DND-41 (cell line): ENCODE results near the gene PAGE4.

Experiments used
- ATAC-seq: fragments of 200-7000 bp; cut with Tn5 transposase; 3 replicates; pipeline ENCODE4 v1.9.1; 2021; ENCODE audit warnings: low read depth; ENCODE audit not compliant: insufficient read depth
- DNase-seq: peaks from one replicate; pipeline ENCODE4 v3.0.0-alpha.2; 2020
- H2AFZ ChIP-seq: 2 replicates; pipeline ENCODE4 v1.6.0; 2012; ENCODE audit warnings: low read depth, low read length
- H3K27ac ChIP-seq: 2 replicates; pipeline ENCODE4 v1.5.1; 2012; ENCODE audit warnings: low read length, inconsistent platforms
- H3K27me3 ChIP-seq: fragments of 200-600 bp; sonication (generic); 2 replicates; pipeline ENCODE4 v1.6.0; 2012; ENCODE audit warnings: low read length, mild to moderate bottlenecking, inconsistent platforms; ENCODE audit not compliant: insufficient read depth, poor library complexity
- H3K36me3 ChIP-seq: 2 replicates; pipeline ENCODE4 v1.5.1; 2012; ENCODE audit warnings: low read length, inconsistent platforms; ENCODE audit not compliant: insufficient read depth
- H3K4me1 ChIP-seq: 2 replicates; pipeline ENCODE4 v1.5.1; 2012; ENCODE audit warnings: mild to moderate bottlenecking, low read length; ENCODE audit not compliant: insufficient read depth
- H3K4me2 ChIP-seq: 2 replicates; pipeline ENCODE4 v1.6.0; 2012; ENCODE audit warnings: mild to moderate bottlenecking, moderate library complexity, low read length, inconsistent platforms; ENCODE audit not compliant: insufficient read depth
- H3K4me3 ChIP-seq, 2 experiments: fragments of 200-600 bp in 1 of 2; shearing (Covaris generic) in 1 of 2; 2 replicates each; pipeline ENCODE4 v1.5.1; 2012 to 2016; ENCODE audit warnings: inconsistent platforms in 2 of 2, low read length in 2 of 2, mild to moderate bottlenecking in 2 of 2, low read depth in 1 of 2, moderate library complexity in 1 of 2
- H3K79me2 ChIP-seq: 2 replicates; pipeline ENCODE4 v1.6.0; 2012; ENCODE audit warnings: low read length, inconsistent platforms; ENCODE audit not compliant: insufficient read depth
- H3K9ac ChIP-seq: 2 replicates; pipeline ENCODE4 v1.6.0; 2012; ENCODE audit warnings: low read depth, mild to moderate bottlenecking, inconsistent platforms, low read length, moderate library complexity
- H3K9me3 ChIP-seq: 2 replicates; pipeline ENCODE4 v1.5.1; 2012; ENCODE audit warnings: low read length, moderate library complexity, mild to moderate bottlenecking, inconsistent platforms; ENCODE audit not compliant: insufficient read depth, severe bottlenecking
- H4K20me1 ChIP-seq: 2 replicates; pipeline ENCODE4 v1.6.0; 2012; ENCODE audit warnings: low read length; ENCODE audit not compliant: insufficient read depth
- CTCF ChIP-seq: IDR thresholded peaks from 2 replicates; pipeline ENCODE4 v1.5.1; 2012; ENCODE audit warnings: borderline replicate concordance, low read length, moderate library complexity, mild to moderate bottlenecking; ENCODE audit not compliant: poor library complexity, severe bottlenecking; ENCODE audit errors: extremely low read depth
- EZH2 ChIP-seq: IDR thresholded peaks from 3 replicates; pipeline ENCODE4 v1.6.1; 2012; ENCODE audit warnings: borderline replicate concordance, low read depth, mild to moderate bottlenecking, moderate library complexity, low read length, inconsistent platforms; ENCODE audit not compliant: severe bottlenecking

PAGE4 gene

GRCh38 chrX:49878128-49878833 is 49.2 kb downstream of the PAGE4 start:
- no peak overlapping the region for H2AFZ ChIP-seq

GRCh38 chrX:49878834-49879655 is 49.9 kb downstream of the PAGE4 start, which contains the start of gene USP27X:
TSS of gene USP27X (plus strand) at chrX:49879484. CDS start at chrX:49880308, 824 bp downstream.
- Histone ChIP-seq H3K4me1 (no peaks in the 10 kb centered on the region), H3K27ac (no peak within 1 kb of the TSS), H2AFZ (no peak within 1 kb of the TSS)

More at GRCh38 chrX:49878128-49878833, 49.2 kb downstream of the PAGE4 start:
- TF ChIP-seq CTCF (no peak), EZH2 (no peak)
- Histone ChIP-seq H3K27ac (no peak overlapping the region), H3K9ac (no peak overlapping the region), H3K79me2 (no peaks in the 10 kb centered on the region), H4K20me1 (no peaks in the 10 kb centered on the region), H3K4me3 (no peak overlapping the region), H3K9me3 (no peaks in the 10 kb centered on the region), H3K27me3 (no peaks in the 10 kb centered on the region), H3K4me2 (no peak overlapping the region), H3K4me1 (no peaks in the 10 kb centered on the region), H3K36me3 (no peaks in the 10 kb centered on the region)
- ATAC-seq = no peak
- DNase-seq = no peak

GRCh38 chrX:49879656-49880277 is 50.7 kb downstream of the PAGE4 start:
- TF ChIP-seq CTCF = no peak
- no peak for TF ChIP-seq EZH2
- no peak overlapping the region for H2AFZ ChIP-seq
- no peaks in the 10 kb centered on the region for H3K36me3 ChIP-seq
- no peak for DNase-seq
- H3K4me3 ChIP-seq = no peak overlapping the region
- no peak overlapping the region for H3K4me2 ChIP-seq
- no peaks in the 10 kb centered on the region for H4K20me1 ChIP-seq
- H3K9ac ChIP-seq = no peak overlapping the region
- no peak overlapping the region for H3K27ac ChIP-seq
- ATAC-seq = no peak
- no peaks in the 10 kb centered on the region for H3K9me3 ChIP-seq
- no peaks in the 10 kb centered on the region for H3K4me1 ChIP-seq
- no peaks in the 10 kb centered on the region for H3K79me2 ChIP-seq
- no peaks in the 10 kb centered on the region for H3K27me3 ChIP-seq

More at GRCh38 chrX:49878834-49879655, 49.9 kb downstream of the PAGE4 start, which contains the start of gene USP27X:
- Histone ChIP-seq H3K79me2 (no peaks in the 10 kb centered on the region), H3K9ac (no peak within 1 kb of the TSS), H3K27me3 (no peaks in the 10 kb centered on the region), H4K20me1 (no peaks in the 10 kb centered on the region), H3K36me3 (no peaks in the 10 kb centered on the region), H3K4me3 (no peak within 1 kb of the TSS), H3K9me3 (no peaks in the 10 kb centered on the region), H3K4me2 (no peak within 1 kb of the TSS)
- DNase-seq = no peak
- TF ChIP-seq CTCF (no peak), EZH2 (no peak)
- no peak for ATAC-seq
